Activated CD8-positive, alpha-beta T cell treated with anti-CD3 and anti-CD28 coated beads for 36 hours (primary cell): ENCODE data around the gene MB. TPM values are rescaled to one million over a fixed set of nuclear protein-coding genes. Genes with fewer than 3 reads are reported as not detected.

Experiments
- ATAC-seq: fragments of 200-7000 bp; cut with Tn5 transposase; one replicate; pipeline ENCODE4 v1.10.0; 2021; ENCODE audit warnings: mild to moderate bottlenecking, moderate library complexity
- CTCF ChIA-PET: fragments of 350-600 bp; sonication (Branson Sonifier 250); formaldehyde crosslinking; loops from one replicate; lab custom pipeline; 2021; ENCODE audit warnings: antibody characterized with exemption; lab: Charles Lee
- POLR2A ChIA-PET: fragments of 350-600 bp; sonication (Branson Sonifier 250); formaldehyde crosslinking; loops from one replicate; lab custom pipeline; 2021; ENCODE audit warnings: antibody characterized with exemption; lab: Charles Lee
- DNase-seq: peaks from one replicate; pipeline ENCODE4 v3.0.0-alpha.2; 2020
- H3K27ac Mint-ChIP-seq: one replicate; pipeline ENCODE4 v1.8.0; 2021; ENCODE audit warnings: mild to moderate bottlenecking, mixed read lengths
- H3K27me3 Mint-ChIP-seq: one replicate; pipeline ENCODE4 v1.8.0; 2021; ENCODE audit warnings: mixed read lengths
- H3K36me3 Mint-ChIP-seq: one replicate; pipeline ENCODE4 v1.8.0; 2021; ENCODE audit warnings: low read depth, mixed read lengths
- H3K4me1 Mint-ChIP-seq: one replicate; pipeline ENCODE4 v1.8.0; 2021; ENCODE audit warnings: low read depth, mixed read lengths
- H3K4me3 Mint-ChIP-seq: one replicate; pipeline ENCODE4 v1.8.0; 2021; ENCODE audit warnings: mild to moderate bottlenecking, moderate library complexity, mixed read lengths
- H3K9me3 Mint-ChIP-seq: one replicate; pipeline ENCODE4 v1.8.0; 2021; ENCODE audit warnings: mixed read lengths
- CTCF ChIP-seq: fragments of 200-600 bp; IDR thresholded peaks from one replicate; pipeline ENCODE4 v1.8.0; 2022; ENCODE audit warnings: antibody characterized with exemption, mild to moderate bottlenecking
- intact Hi-C: fragments of 100-400 bp; cut with micrococcal nuclease; formaldehyde crosslinking; loops from one replicate; pipeline ENCODE4 v1.10.0; 2022
- total RNA-seq, 2 experiments: library from RNA; stranded (reverse); gene quantifications; one replicate each; pipeline ENCODE4 v1.2.3, GENCODE V29; 2021

MB gene
- total RNA-seq, 2 experiments from 2014 or later, result not detected

- intact Hi-C loops, result loop anchor here (10.0 kb wide), 2 partner anchors 267 to 503 kb away; no protein-coding TSS in a partner anchor
- H3K27me3 Mint-ChIP-seq, result peaks cover 9% of the 10 kb centered on the region
- TF ChIP-seq CTCF, result no peak
- ChIA-PET POLR2A (interaction anchor here (0.6 kb wide), 1 partner anchor 21 kb away, joined by 3 read pairs; no protein-coding TSS in a partner anchor), CTCF (interaction anchor here (0.8 to 2.3 kb wide), 6 partner anchors 9 to 503 kb away, joined by 3 to 11 read pairs (median 4); partner anchors contain the start of gene APOL6)
- no peak for DNase-seq
- H3K4me3 Mint-ChIP-seq, result no peak overlapping the region
- H3K4me1 Mint-ChIP-seq, result no peaks in the 10 kb centered on the region
- H3K27ac Mint-ChIP-seq, result no peak overlapping the region
- no peaks in the 10 kb centered on the region for H3K36me3 Mint-ChIP-seq
- no peak for ATAC-seq
- H3K9me3 Mint-ChIP-seq, result no peaks in the 10 kb centered on the region
Measured at GRCh38 chr22:35621451-35621850, 4.3 kb upstream of the MB start.

- intact Hi-C loops, result loop anchor here (10.0 kb wide), 2 partner anchors 266 to 504 kb away; no protein-coding TSS in a partner anchor
- TF ChIP-seq CTCF, result no peak
- CTCF ChIA-PET, result interaction anchor here (0.8 to 2.3 kb wide), 9 partner anchors 8 to 504 kb away, joined by 3 to 11 read pairs (median 4); partner anchors contain the start of gene APOL6
- H3K27me3 Mint-ChIP-seq, result peaks cover 7% of the 10 kb centered on the region
- H3K4me3 Mint-ChIP-seq, result no peak overlapping the region
- DNase-seq (no peak), ATAC-seq (no peak)
- H3K36me3 Mint-ChIP-seq, result no peaks in the 10 kb centered on the region
- no peak overlapping the region for H3K27ac Mint-ChIP-seq
- POLR2A ChIA-PET, result interaction anchor here (0.6 kb wide), 1 partner anchor 22 kb away, joined by 3 read pairs; no protein-coding TSS in a partner anchor
- no peaks in the 10 kb centered on the region for H3K4me1 Mint-ChIP-seq
- no peaks in the 10 kb centered on the region for H3K9me3 Mint-ChIP-seq
Measured at GRCh38 chr22:35620624-35621251, 3.6 kb upstream of the MB start.

- Mint-ChIP-seq H3K4me3 (no peak overlapping the region), H3K9me3 (no peaks in the 10 kb centered on the region), H3K4me1 (no peaks in the 10 kb centered on the region), H3K36me3 (no peaks in the 10 kb centered on the region), H3K27me3 (peaks cover 3% of the 10 kb centered on the region), H3K27ac (no peak overlapping the region)
- ATAC-seq (no peak), DNase-seq (no peak)
- POLR2A ChIA-PET, result no interaction called here
- TF ChIP-seq CTCF, result no peak
- intact Hi-C loops, result loop anchor here (10.0 kb wide), 2 partner anchors 265 to 505 kb away; no protein-coding TSS in a partner anchor
- CTCF ChIA-PET, result interaction anchor here (1.0 to 2.3 kb wide), 3 partner anchors 189 to 302 kb away, joined by 3 to 5 read pairs (median 3); no protein-coding TSS in a partner anchor
Measured at GRCh38 chr22:35619336-35620094, 2.4 kb upstream of the MB start.

- ChIA-PET CTCF (interaction anchor here (1.0 kb wide), 1 partner anchor 268 kb away, joined by 3 read pairs; no protein-coding TSS in a partner anchor), POLR2A (no interaction called here)
- Mint-ChIP-seq H3K27ac (no peak overlapping the region), H3K9me3 (no peaks in the 10 kb centered on the region), H3K36me3 (no peaks in the 10 kb centered on the region), H3K4me1 (no peaks in the 10 kb centered on the region), H3K27me3 (peaks cover 2% of the 10 kb centered on the region), H3K4me3 (no peak overlapping the region)
- ATAC-seq (no peak), DNase-seq (no peak)
- intact Hi-C loops, result no loop called here
- TF ChIP-seq CTCF, result no peak
Measured at GRCh38 chr22:35618427-35619223, 1.5 kb upstream of the MB start.
